WTC11 (cell line): ENCODE data around the gene POGZ. TPM values are rescaled to one million over a fixed set of nuclear protein-coding genes. Genes with fewer than 3 reads are reported as not detected.

Experiments
- ATAC-seq: fragments of 200-7000 bp; cut with Tn5 transposase; 2 replicates; pipeline ENCODE4 v1.10.0; 2021; ENCODE audit warnings: mild to moderate bottlenecking, moderate library complexity
- CTCF ChIA-PET: fragments of 300-600 bp; sonication (Branson Sonifier 250); formaldehyde crosslinking; loops from one replicate; lab custom pipeline; 2021; ENCODE audit warnings: antibody characterized with exemption; lab: Charles Lee
- POLR2A ChIA-PET: fragments of 350-600 bp; sonication (Branson Sonifier 250); formaldehyde crosslinking; loops from one replicate; lab custom pipeline; 2021; ENCODE audit warnings: antibody characterized with exemption; lab: Charles Lee
- DNase-seq: peaks from one replicate; pipeline ENCODE4 v3.0.0; 2021; ENCODE audit warnings: low spot score
- H3K27ac Mint-ChIP-seq: 2 replicates; pipeline ENCODE4 v1.8.0; 2021; ENCODE audit warnings: mixed read lengths
- H3K27me3 Mint-ChIP-seq: 2 replicates; pipeline ENCODE4 v1.8.0; 2021; ENCODE audit warnings: low read depth, mild to moderate bottlenecking, moderate library complexity, mixed read lengths
- H3K36me3 Mint-ChIP-seq: 2 replicates; pipeline ENCODE4 v1.8.0; 2021; ENCODE audit warnings: mixed read lengths
- H3K4me1 Mint-ChIP-seq: 2 replicates; pipeline ENCODE4 v1.8.0; 2022; ENCODE audit warnings: mixed read lengths
- H3K4me3 Mint-ChIP-seq: 2 replicates; pipeline ENCODE4 v1.8.0; 2021; ENCODE audit warnings: mild to moderate bottlenecking, moderate library complexity, mixed read lengths
- H3K9me3 Mint-ChIP-seq: 2 replicates; pipeline ENCODE4 v1.8.0; 2021; ENCODE audit warnings: mixed read lengths
- ATF6 ChIP-seq: sonication (generic); formaldehyde crosslinking; IDR thresholded peaks from 2 replicates; pipeline ENCODE4 v1.8.1; 2023; ENCODE audit warnings: mild to moderate bottlenecking, missing genetic modification reagents
- CREM ChIP-seq: sonication (generic); formaldehyde crosslinking; IDR thresholded peaks from 2 replicates; pipeline ENCODE4 v1.8.1; 2022; ENCODE audit warnings: mild to moderate bottlenecking, missing genetic modification reagents, moderate library complexity
- CTCF ChIP-seq: fragments of 200-600 bp; IDR thresholded peaks from 2 replicates; pipeline ENCODE4 v1.8.0; 2022; ENCODE audit warnings: antibody characterized with exemption
- GABPB1 ChIP-seq: sonication (generic); formaldehyde crosslinking; IDR thresholded peaks from 2 replicates; pipeline ENCODE4 v1.8.1; 2023; ENCODE audit warnings: mild to moderate bottlenecking, missing genetic modification reagents
- GTF2I ChIP-seq: fragments of 250-450 bp; sonication (Bioruptor Pico); conservative IDR thresholded peaks from 2 replicates; pipeline ENCODE4 v1.4.0; 2021; ENCODE audit warnings: mild to moderate bottlenecking
- HMGA2 ChIP-seq: fragments of 250-450 bp; sonication (Bioruptor Pico); IDR thresholded peaks from 2 replicates; pipeline ENCODE4 v1.4.0; 2021; ENCODE audit warnings: mild to moderate bottlenecking, moderate library complexity
- JAZF1 ChIP-seq: fragments of 250-450 bp; sonication (Bioruptor Pico); IDR thresholded peaks from 2 replicates; pipeline ENCODE4 v1.9.0; 2021; ENCODE audit warnings: moderate library complexity, mild to moderate bottlenecking, inconsistent platforms
- NR1H2 ChIP-seq: sonication (generic); formaldehyde crosslinking; IDR thresholded peaks from 2 replicates; pipeline ENCODE4 v1.9.0; 2021; ENCODE audit warnings: mild to moderate bottlenecking, moderate library complexity, missing genetic modification reagents
- SMAD3 ChIP-seq: sonication (generic); formaldehyde crosslinking; IDR thresholded peaks from 2 replicates; pipeline ENCODE4 v1.8.0; 2022; ENCODE audit warnings: missing genetic modification reagents, mild to moderate bottlenecking, borderline replicate concordance
- SOX15 ChIP-seq: fragments of 250-450 bp; sonication (Bioruptor Pico); IDR thresholded peaks from 2 replicates; pipeline ENCODE4 v1.9.0; 2021; ENCODE audit warnings: mild to moderate bottlenecking
- SP1 ChIP-seq: sonication (generic); formaldehyde crosslinking; conservative IDR thresholded peaks from 2 replicates; pipeline ENCODE4 v1.8.1; 2022; ENCODE audit warnings: missing genetic modification reagents
- TCF7 ChIP-seq: sonication (generic); formaldehyde crosslinking; IDR thresholded peaks from 2 replicates; pipeline ENCODE4 v1.8.0; 2022; ENCODE audit warnings: mild to moderate bottlenecking, low read depth, missing genetic modification reagents, moderate library complexity
- TP53 ChIP-seq: sonication (generic); formaldehyde crosslinking; IDR thresholded peaks from 2 replicates; pipeline ENCODE4 v1.8.1; 2023; ENCODE audit warnings: mild to moderate bottlenecking, missing genetic modification reagents
- ZBTB21 ChIP-seq: sonication (generic); formaldehyde crosslinking; IDR thresholded peaks from 2 replicates; pipeline ENCODE4 v1.8.1; 2023; ENCODE audit warnings: mild to moderate bottlenecking, missing genetic modification reagents, borderline replicate concordance
- ZNF219 ChIP-seq: sonication (generic); formaldehyde crosslinking; IDR thresholded peaks from 2 replicates; pipeline ENCODE4 v1.8.0; 2023; ENCODE audit warnings: missing genetic modification reagents, mild to moderate bottlenecking, borderline replicate concordance
- ZNF423 ChIP-seq: fragments of 250-450 bp; sonication (Bioruptor Pico); IDR thresholded peaks from 2 replicates; pipeline ENCODE4 v2.1.2; 2022; ENCODE audit warnings: mild to moderate bottlenecking, moderate library complexity
- total RNA-seq: library from RNA; stranded (reverse); gene quantifications from 3 replicates; pipeline ENCODE4 v1.2.3, GENCODE V29; 2021
- TF ChIP-seq, protein P1 (sequence below): sonication (generic); formaldehyde crosslinking; IDR thresholded peaks from 2 replicates; pipeline ENCODE4 v1.8.1; 2022; ENCODE audit warnings: low read depth, missing genetic modification reagents, borderline replicate concordance
- TF ChIP-seq, protein P2 (sequence below): sonication (generic); formaldehyde crosslinking; IDR thresholded peaks from 2 replicates; pipeline ENCODE4 v1.8.1; 2022; ENCODE audit warnings: low read depth, mild to moderate bottlenecking, moderate library complexity, missing genetic modification reagents, borderline replicate concordance
- TF ChIP-seq, protein P3 (sequence below): sonication (generic); formaldehyde crosslinking; IDR thresholded peaks from 2 replicates; pipeline ENCODE4 v1.8.1; 2022; ENCODE audit warnings: mild to moderate bottlenecking, missing genetic modification reagents, moderate library complexity, borderline replicate concordance
- TF ChIP-seq, protein P4 (sequence below): sonication (generic); formaldehyde crosslinking; IDR thresholded peaks from 2 replicates; pipeline ENCODE4 v1.8.1; 2023; ENCODE audit warnings: mild to moderate bottlenecking, moderate library complexity, missing genetic modification reagents
- TF ChIP-seq, protein P5 (sequence below): sonication (generic); formaldehyde crosslinking; IDR thresholded peaks from 2 replicates; pipeline ENCODE4 v1.8.1; 2023; ENCODE audit warnings: mild to moderate bottlenecking, missing genetic modification reagents, borderline replicate concordance

The POGZ gene
- total RNA-seq, 1 experiment from 2014 or later: 88.1 TPM

- TF ChIP-seq TCF7 (CRISPR knock-in tag): no peak
- no peak for TF ChIP-seq ZBTB21 (CRISPR knock-in tag)
- TF ChIP-seq ATF6 (CRISPR knock-in tag): no peak
- TF ChIP-seq ZNF423 (CRISPR knock-in tag): no peak
- TF ChIP-seq, protein P1, sequence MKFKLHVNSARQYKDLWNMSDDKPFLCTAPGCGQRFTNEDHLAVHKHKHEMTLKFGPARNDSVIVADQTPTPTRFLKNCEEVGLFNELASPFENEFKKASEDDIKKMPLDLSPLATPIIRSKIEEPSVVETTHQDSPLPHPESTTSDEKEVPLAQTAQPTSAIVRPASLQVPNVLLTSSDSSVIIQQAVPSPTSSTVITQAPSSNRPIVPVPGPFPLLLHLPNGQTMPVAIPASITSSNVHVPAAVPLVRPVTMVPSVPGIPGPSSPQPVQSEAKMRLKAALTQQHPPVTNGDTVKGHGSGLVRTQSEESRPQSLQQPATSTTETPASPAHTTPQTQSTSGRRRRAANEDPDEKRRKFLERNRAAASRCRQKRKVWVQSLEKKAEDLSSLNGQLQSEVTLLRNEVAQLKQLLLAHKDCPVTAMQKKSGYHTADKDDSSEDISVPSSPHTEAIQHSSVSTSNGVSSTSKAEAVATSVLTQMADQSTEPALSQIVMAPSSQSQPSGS (CRISPR knock-in tag): no peak
- no peak for TF ChIP-seq JAZF1 (CRISPR knock-in tag)
- no peak for TF ChIP-seq CTCF
- TF ChIP-seq, protein P2, sequence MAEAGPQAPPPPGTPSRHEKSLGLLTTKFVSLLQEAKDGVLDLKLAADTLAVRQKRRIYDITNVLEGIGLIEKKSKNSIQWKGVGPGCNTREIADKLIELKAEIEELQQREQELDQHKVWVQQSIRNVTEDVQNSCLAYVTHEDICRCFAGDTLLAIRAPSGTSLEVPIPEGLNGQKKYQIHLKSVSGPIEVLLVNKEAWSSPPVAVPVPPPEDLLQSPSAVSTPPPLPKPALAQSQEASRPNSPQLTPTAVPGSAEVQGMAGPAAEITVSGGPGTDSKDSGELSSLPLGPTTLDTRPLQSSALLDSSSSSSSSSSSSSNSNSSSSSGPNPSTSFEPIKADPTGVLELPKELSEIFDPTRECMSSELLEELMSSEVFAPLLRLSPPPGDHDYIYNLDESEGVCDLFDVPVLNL: no peak
- TF ChIP-seq HMGA2 (CRISPR knock-in tag): no peak
- TF ChIP-seq, protein P3, sequence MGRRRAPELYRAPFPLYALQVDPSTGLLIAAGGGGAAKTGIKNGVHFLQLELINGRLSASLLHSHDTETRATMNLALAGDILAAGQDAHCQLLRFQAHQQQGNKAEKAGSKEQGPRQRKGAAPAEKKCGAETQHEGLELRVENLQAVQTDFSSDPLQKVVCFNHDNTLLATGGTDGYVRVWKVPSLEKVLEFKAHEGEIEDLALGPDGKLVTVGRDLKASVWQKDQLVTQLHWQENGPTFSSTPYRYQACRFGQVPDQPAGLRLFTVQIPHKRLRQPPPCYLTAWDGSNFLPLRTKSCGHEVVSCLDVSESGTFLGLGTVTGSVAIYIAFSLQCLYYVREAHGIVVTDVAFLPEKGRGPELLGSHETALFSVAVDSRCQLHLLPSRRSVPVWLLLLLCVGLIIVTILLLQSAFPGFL: no peak
- TF ChIP-seq SOX15 (CRISPR knock-in tag): no peak
- no peak for TF ChIP-seq GTF2I
- H3K4me3 Mint-ChIP-seq: no peak overlapping the region
- no peak overlapping the region for H3K27ac Mint-ChIP-seq
- POLR2A ChIA-PET: no interaction called here
- H3K9me3 Mint-ChIP-seq: peaks cover 7% of the 10 kb centered on the region
- DNase-seq: no peak
- H3K4me1 Mint-ChIP-seq: no peaks in the 10 kb centered on the region
- CTCF ChIA-PET: no interaction called here
- ATAC-seq: no peak
- peaks cover under 1% of the 10 kb centered on the region; the same call in 1 of the 2 replicates for H3K27me3 Mint-ChIP-seq
- peaks cover 3% of the 10 kb centered on the region; the same call in 1 of the 2 replicates for H3K36me3 Mint-ChIP-seq
These were observed 20.2 kb upstream of the POGZ start for GRCh38 chr1:151479462-151479861.

- H3K27me3 Mint-ChIP-seq: peaks cover 5% of the 10 kb centered on the region; the same call in 1 of the 2 replicates
- CTCF ChIA-PET: no interaction called here
- H3K4me3 Mint-ChIP-seq: no peak overlapping the region
- POLR2A ChIA-PET: no interaction called here
- peaks cover 7% of the 10 kb centered on the region for H3K9me3 Mint-ChIP-seq
- ATAC-seq: no peak
- peaks cover 3% of the 10 kb centered on the region; the same call in 1 of the 2 replicates for H3K36me3 Mint-ChIP-seq
- no peak for DNase-seq
- no peaks in the 10 kb centered on the region; the same call in 1 of the 2 replicates for H3K4me1 Mint-ChIP-seq
- H3K27ac Mint-ChIP-seq: no peak overlapping the region
- no peak for TF ChIP-seq CREM (CRISPR knock-in tag)
- TF ChIP-seq ZNF219: no peak
- no peak for TF ChIP-seq SMAD3
- no peak for TF ChIP-seq GABPB1
- no peak for TF ChIP-seq TP53 (CRISPR knock-in tag)
- TF ChIP-seq SP1 (CRISPR knock-in tag): no peak
- TF ChIP-seq, protein P4, sequence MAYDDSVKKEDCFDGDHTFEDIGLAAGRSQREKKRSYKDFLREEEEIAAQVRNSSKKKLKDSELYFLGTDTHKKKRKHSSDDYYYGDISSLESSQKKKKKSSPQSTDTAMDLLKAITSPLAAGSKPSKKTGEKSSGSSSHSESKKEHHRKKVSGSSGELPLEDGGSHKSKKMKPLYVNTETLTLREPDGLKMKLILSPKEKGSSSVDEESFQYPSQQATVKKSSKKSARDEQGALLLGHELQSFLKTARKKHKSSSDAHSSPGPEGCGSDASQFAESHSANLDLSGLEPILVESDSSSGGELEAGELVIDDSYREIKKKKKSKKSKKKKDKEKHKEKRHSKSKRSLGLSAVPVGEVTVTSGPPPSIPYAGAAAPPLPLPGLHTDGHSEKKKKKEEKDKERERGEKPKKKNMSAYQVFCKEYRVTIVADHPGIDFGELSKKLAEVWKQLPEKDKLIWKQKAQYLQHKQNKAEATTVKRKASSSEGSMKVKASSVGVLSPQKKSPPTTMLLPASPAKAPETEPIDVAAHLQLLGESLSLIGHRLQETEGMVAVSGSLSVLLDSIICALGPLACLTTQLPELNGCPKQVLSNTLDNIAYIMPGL: no peak
- TF ChIP-seq, protein P5, sequence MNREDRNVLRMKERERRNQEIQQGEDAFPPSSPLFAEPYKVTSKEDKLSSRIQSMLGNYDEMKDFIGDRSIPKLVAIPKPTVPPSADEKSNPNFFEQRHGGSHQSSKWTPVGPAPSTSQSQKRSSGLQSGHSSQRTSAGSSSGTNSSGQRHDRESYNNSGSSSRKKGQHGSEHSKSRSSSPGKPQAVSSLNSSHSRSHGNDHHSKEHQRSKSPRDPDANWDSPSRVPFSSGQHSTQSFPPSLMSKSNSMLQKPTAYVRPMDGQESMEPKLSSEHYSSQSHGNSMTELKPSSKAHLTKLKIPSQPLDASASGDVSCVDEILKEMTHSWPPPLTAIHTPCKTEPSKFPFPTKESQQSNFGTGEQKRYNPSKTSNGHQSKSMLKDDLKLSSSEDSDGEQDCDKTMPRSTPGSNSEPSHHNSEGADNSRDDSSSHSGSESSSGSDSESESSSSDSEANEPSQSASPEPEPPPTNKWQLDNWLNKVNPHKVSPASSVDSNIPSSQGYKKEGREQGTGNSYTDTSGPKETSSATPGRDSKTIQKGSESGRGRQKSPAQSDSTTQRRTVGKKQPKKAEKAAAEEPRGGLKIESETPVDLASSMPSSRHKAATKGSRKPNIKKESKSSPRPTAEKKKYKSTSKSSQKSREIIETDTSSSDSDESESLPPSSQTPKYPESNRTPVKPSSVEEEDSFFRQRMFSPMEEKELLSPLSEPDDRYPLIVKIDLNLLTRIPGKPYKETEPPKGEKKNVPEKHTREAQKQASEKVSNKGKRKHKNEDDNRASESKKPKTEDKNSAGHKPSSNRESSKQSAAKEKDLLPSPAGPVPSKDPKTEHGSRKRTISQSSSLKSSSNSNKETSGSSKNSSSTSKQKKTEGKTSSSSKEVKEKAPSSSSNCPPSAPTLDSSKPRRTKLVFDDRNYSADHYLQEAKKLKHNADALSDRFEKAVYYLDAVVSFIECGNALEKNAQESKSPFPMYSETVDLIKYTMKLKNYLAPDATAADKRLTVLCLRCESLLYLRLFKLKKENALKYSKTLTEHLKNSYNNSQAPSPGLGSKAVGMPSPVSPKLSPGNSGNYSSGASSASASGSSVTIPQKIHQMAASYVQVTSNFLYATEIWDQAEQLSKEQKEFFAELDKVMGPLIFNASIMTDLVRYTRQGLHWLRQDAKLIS: no peak
- TF ChIP-seq NR1H2 (CRISPR knock-in tag): no peak
These were observed 19.6 kb upstream of the POGZ start for GRCh38 chr1:151478923-151479322.
